Left colon (tissue), 2 donors: ENCODE data around the gene ERMAP. TPM values are rescaled to one million over a fixed set of nuclear protein-coding genes. Genes with fewer than 3 reads are reported as not detected.

Experiments used
- ATAC-seq: fragments of 200-7000 bp; cut with Tn5 transposase; one replicate; pipeline ENCODE4 v1.9.1; 2020; ENCODE audit warnings: mild to moderate bottlenecking, moderate library complexity
- DNase-seq, 2 donors: peaks; one replicate each; pipeline ENCODE4 v3.0.0-alpha.2; 2020
- intact Hi-C, 2 donors: fragments of 100-400 bp; cut with DNase I in 1 of 2; cut with micrococcal nuclease in 1 of 2; formaldehyde crosslinking; loops; one replicate each; pipeline versions ENCODE4 v1.11.2 to v1.14.0; 2022; cut with DNase I, micrococcal nuclease
- long read RNA-seq: library from polyadenylated mRNA; unstranded; transcript quantifications from one replicate; pipeline ENCODE4 v2.0.0, GENCODE V29; 2021
- total RNA-seq, 2 donors: library from RNA; stranded (reverse); fragmentation: NEBNext Ultra II Directional; extraction: Animal tissue kit (Norgen Biotek cat#: 25700); gene quantifications; one replicate each; pipeline ENCODE4 v1.2.1, GENCODE V29; 2021
- donor health status: DM: no; HTN: no; CAD: no.
- donor health status: DM: yes; HTN: yes; CAD: no.

The ERMAP gene, protein sequence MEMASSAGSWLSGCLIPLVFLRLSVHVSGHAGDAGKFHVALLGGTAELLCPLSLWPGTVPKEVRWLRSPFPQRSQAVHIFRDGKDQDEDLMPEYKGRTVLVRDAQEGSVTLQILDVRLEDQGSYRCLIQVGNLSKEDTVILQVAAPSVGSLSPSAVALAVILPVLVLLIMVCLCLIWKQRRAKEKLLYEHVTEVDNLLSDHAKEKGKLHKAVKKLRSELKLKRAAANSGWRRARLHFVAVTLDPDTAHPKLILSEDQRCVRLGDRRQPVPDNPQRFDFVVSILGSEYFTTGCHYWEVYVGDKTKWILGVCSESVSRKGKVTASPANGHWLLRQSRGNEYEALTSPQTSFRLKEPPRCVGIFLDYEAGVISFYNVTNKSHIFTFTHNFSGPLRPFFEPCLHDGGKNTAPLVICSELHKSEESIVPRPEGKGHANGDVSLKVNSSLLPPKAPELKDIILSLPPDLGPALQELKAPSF
- 10 to 100 TPM; 12.5 to 15.6 TPM for total RNA-seq
- long read RNA-seq, transcript ERMAP-203 (12 exons, 3,476 nt): major isoform, 5 of 9 reads
- long read RNA-seq, partial matches to known transcripts: 0 of 9 reads
- long read RNA-seq, other reads (novel, unspliced or antisense): 4 of 9 reads

- intact Hi-C loops: no loop called here
Measured at GRCh38 chr1:42816585-42817439, at the start of gene ERMAP, which contains the start of gene SVBP. ERMAP (plus strand) TSS chr1:42817122; CDS start chr1:42830449, 13,327 bp downstream. SVBP (minus strand) TSS chr1:42817397; CDS start chr1:42816544, 853 bp downstream.

DNA sequence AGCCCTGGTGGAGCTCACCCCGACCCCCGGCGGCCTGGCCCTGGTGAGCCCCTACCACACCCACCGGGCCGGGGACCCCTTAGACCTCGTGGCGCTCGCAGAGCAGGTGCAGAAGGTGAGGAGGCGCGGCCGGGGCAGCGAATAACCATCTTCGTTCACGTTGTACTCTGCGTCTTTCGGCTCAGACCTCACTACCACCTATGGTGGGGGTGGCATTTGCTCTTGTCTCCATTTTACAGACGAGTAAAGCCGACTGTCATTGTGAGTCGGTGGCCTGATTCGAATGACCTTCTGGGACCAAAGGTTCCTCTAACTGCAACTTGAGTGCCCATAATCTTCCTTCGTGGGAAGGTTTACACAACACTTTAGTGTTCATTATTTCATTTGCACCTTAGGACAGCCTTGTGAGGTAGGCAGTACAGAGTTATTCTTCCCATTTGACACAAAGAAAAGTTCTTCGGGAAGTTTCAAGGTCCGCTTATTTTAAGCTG lies 49.4 kb upstream of the ERMAP start:
- ATAC-seq (peak; percentile 41), DNase-seq (no peak)
- intact Hi-C loops: no loop called here

More at GRCh38 chr1:42816585-42817439, at the start of gene ERMAP, which contains the start of gene SVBP:
- DNase-seq: peak; percentile 90 to 97
- peak; percentile 95 for ATAC-seq

DNA sequence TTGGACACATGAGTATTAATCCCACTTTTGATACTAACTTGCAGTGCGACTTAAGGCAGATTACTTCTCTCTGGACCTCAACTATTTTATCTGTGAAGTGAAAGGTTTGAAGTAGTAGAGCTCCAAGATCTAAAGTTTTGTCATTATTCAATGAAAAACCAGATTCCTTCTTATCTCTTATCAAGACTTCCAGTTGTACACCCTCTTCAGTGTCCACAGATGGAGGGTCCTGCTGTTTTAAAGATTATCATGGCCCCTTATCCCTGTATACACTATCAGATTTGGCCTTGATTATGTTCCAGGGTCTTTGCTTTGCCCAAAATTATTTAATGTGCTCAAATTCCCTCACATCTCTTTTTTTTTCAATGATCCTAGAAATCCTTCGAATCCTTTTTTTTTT lies 48.8 kb upstream of the ERMAP start:
- intact Hi-C loops: no loop called here
- ATAC-seq (no peak), DNase-seq (no peak)

GRCh38 chr1:42769811-42770210 lies 47.1 kb upstream of the ERMAP start:
- no peak for ATAC-seq
- no peak for DNase-seq
- intact Hi-C loops: no loop called here

DNA sequence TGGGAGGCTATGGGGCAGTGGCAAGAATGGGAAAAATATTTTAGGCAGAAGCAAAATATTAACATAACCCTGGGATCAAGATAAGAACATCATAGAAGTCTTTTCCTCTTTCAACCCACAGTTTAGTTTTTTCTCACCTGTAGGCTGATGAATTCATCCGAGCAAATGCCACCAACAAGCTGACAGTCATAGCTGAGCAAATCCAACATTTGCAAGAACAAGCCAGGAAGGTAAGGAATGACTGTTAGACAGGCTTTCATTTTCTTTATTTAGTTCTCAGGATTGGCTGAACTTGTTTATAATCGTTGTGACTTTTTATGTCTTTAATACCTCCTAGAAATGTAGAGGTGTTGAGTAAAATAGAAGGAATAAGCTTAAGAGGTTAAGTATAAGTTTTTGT lies 43.5 kb upstream of the ERMAP start:
- intact Hi-C loops: no loop called here
- DNase-seq (no peak), ATAC-seq (no peak)

- DNase-seq: no peak
- intact Hi-C loops: no loop called here
- ATAC-seq: no peak
Measured at GRCh38 chr1:42774928-42775526, 41.9 kb upstream of the ERMAP start.

GRCh38 chr1:42776502-42776901 lies 40.4 kb upstream of the ERMAP start:
- DNase-seq (no peak), ATAC-seq (no peak)
- intact Hi-C loops: no loop called here

- intact Hi-C loops: no loop called here
- DNase-seq: peak in 1 of 2 donors; percentile 27
- ATAC-seq: peak; percentile 74
Measured at GRCh38 chr1:42777852-42778251, 39.1 kb upstream of the ERMAP start.

DNA sequence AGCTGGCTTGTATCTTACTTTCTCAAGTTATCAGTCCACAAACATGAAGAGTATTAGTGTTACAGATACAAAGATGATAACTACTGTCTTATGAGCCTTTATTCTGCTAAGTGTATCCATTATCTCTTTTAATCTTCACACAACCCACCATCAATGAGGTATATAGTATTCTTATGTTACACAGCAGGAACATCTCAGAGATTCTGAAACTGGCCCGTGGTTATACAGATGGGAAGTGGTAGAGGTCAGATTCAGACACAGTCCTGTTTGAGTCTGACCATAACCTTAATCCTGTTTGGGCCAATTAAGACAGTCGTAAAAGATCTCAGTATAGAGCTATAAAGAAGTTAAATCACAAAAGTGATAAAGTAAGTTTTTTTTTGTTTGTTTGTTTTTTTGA lies 37.2 kb upstream of the ERMAP start:
- DNase-seq: no peak
- intact Hi-C loops: no loop called here
- ATAC-seq: no peak

DNA sequence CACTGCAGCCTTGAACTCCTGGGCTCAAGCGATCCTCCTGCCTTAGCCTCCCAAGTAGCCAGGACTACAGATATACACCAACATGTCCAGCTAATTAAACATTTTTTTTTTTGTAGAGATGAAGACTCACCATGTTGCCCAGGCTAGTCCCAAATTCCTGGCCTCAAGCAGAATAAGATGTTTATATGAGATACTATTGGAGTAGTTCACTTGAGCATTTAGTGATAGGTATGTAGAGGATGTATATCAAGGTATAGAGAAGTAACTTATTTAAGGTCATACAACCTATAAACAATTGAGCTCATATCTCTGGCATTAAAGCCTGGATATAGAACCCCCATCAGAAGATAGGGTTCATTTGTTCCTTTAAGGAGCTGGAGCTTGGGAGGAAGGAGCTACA lies 36.7 kb upstream of the ERMAP start:
- ATAC-seq (no peak), DNase-seq (no peak)
- intact Hi-C loops: no loop called here

GRCh38 chr1:42783092-42783491 lies 33.8 kb upstream of the ERMAP start:
- ATAC-seq: no peak
- no peak for DNase-seq
- intact Hi-C loops: no loop called here

DNA sequence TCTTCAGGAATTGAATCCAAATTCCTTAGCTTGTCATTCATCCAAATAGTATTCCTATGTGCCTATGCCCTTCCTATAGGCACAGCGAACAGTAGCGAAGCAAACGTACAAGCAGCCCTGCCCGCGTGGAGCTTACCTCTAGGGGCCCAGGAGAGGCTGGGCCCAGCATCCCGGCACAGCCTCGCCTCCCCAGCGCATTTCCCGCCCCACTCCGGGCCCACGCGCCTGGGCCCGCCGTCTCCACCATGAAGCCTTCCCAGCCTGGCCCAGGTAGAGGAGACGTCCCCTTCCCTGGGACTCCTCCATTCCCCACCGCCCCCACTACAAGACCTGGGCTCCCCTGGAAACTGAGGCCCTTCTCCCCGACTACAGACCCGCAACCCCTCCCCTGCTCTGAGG lies 32.4 kb upstream of the ERMAP start:
- intact Hi-C loops: no loop called here
- DNase-seq (no peak), ATAC-seq (peak; percentile 7)

DNA sequence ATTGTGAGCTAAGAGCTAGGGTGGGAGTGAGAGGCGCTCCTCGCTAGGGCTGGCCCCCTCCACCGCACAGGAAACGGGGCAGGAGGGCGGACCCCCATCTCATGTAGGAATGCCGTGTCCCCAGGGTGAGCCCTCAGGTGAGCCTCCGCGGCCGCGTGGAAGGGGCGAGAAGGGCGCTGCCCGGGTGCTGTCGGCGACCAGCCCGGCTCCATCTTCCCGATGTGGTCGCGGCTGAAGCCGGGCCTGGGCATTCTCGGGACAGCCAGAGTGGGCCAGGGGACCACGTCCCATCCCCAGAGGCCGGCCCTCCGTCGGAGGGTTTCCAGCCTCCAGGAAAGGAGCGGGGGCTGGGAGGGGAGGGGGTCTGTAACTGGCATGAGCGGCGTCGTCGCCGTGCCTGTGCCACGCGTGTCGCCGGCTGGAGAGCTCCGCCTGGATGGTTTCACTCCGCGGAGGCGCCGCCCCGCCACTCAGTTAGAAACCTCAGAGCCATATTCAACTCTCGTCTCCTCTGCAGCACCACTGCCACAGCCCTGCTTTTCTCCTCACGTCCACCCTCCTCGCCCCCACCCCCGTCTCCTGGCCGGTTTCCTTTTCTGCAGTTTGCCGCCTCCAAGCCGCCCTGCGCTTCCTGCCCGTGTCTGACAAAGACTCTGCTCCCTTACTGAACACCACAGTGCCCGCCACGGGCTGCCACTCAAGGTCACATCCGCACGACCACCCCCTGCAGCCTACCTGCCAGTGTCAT lies 31.8 kb upstream of the ERMAP start, which contains the start of gene TMEM269:
TSS of gene TMEM269 (plus strand) at position 46 of the 748 bp plus-strand sequence. CDS start 4,903 bp downstream, outside the sequence.
- DNase-seq (peak in 1 of 2 donors; percentile 25), ATAC-seq (peak; percentile 61)
- intact Hi-C loops: no loop called here

GRCh38 chr1:42786097-42786496 lies 30.8 kb upstream of the ERMAP start:
- intact Hi-C loops: no loop called here
- no peak for ATAC-seq
- DNase-seq: no peak

DNA sequence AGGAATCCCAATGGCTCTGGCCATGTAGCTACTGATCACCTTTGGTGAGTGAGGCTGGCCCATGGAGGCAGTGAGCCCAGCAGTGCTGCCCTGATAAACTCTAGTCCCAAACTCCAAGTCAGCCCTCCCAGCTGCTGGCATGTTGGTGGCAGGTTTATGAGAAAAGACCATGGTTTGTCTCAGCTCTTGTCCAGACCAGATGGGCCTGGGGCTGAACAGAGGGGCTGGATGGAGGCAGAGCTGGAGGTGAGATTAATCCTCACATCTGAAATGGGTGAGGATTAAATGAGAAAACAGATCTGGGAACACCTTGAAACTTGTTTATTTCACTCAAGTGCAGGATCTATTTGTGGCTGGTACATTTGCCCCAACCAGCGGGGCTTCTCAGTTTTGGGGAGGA lies 28.9 kb upstream of the ERMAP start:
- intact Hi-C loops: no loop called here
- no peak for ATAC-seq
- DNase-seq: no peak

DNA sequence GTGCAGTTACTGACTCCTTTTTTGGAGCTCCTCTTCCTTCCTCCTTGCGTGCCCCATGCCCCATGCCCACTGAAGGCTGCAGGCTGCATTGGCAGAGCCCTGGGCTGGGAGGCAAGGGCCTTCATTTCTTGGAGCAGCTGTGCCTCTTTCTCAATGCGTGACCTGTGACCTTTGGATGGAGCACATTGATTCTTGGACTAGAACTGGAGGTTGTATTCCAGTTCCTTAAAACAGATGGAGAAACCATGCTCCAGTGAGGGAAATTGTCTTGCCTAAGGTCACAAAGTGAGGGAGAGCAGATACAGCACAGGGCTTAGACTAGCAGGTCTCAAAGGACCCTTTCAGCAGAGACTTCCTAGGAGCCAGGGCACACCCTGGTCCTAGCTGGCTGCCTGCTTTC lies 23.1 kb upstream of the ERMAP start:
- ATAC-seq: no peak
- intact Hi-C loops: no loop called here

GRCh38 chr1:42797414-42797813 lies 19.5 kb upstream of the ERMAP start:
- intact Hi-C loops: no loop called here
- DNase-seq (no peak), ATAC-seq (no peak)

More for the DNA sequence above, 23.1 kb upstream of the ERMAP start:
- DNase-seq: no peak

- intact Hi-C loops: no loop called here
- DNase-seq (no peak), ATAC-seq (no peak)
Measured at GRCh38 chr1:42797979-42798378, 18.9 kb upstream of the ERMAP start.
